GM19467 (cell line): ENCODE measurements around the gene DZIP1.

Experiments used
- ATAC-seq: cut with Tn5 transposase; IDR thresholded peaks from one replicate; pipeline ENCODE4 v1.9.1; 2021; ENCODE audit warnings: mild to moderate bottlenecking, moderate library complexity; ENCODE audit not compliant: unreplicated experiment

DZIP1 gene

GRCh38 chr13:95643571-95643935 is 953 bp downstream of the DZIP1 start:
- no peak for ATAC-seq

GRCh38 chr13:95642999-95643398 is 1.5 kb downstream of the DZIP1 start:
- ATAC-seq, result no peak

GRCh38 chr13:95642028-95642621 is 2.4 kb downstream of the DZIP1 start:
- ATAC-seq, result no peak

DNA sequence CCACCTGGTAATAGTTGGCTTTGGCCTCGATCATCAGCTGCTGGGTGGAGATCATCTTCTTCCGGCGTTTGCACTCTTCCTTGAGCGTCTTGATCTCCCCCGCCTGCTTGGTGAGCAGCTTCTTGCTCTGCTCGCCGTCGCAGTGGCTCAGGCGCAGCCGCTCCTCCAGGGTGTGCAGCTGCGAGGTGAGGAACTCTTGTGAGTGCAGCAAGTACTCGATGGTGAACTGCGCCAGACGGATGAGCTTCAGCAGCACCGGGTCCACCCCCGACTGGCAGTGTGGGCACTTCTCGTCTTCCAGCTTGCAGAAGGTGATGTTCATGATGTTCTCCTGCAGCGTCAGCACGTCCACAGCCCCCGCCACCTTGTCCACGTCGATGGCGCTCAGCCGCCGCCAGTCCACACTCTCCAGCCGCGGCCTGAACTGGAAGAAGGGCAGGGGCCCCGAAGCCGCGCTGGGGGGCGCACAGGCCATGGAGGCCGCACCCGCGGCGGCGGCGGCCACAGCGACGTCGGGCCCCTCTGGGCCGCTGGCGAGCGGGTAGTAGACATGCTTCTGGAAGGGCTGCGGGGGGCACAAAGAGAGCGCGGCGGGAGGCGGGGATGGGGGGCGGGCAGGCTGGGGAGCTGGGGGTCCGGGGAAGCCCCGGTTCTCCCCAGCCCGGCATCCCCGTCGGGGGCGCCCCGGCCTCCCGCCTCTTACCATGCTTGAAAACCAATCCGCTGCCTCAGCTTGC is 3.0 kb downstream of the DZIP1 start:
- no peak for ATAC-seq

- no peak for ATAC-seq
Observed at GRCh38 chr13:95636853-95637252, 7.7 kb downstream of the DZIP1 start.

- ATAC-seq, result no peak
Observed at GRCh38 chr13:95630593-95630992, 13.9 kb downstream of the DZIP1 start.

DNA sequence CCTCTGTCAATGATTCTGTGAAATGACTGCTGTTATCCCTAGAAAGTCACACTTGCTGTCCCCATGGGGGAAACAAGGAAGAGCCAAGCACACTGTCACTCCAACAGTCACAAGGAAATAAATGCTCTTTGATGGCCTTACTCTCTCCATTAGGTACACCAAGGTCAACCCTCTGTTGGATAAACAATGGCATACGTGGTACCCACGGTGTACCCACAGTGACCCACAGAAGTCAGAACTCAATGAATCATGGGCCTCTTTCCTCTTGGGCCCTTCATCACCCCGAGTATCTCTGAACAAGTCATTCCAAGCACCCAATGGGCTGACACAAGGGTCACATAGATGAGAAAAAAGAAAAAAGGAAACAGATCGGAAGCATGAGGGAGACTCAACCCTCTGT is 15.4 kb downstream of the DZIP1 start:
- ATAC-seq, result no peak

- no peak for ATAC-seq
Observed at GRCh38 chr13:95628488-95628887, 16.0 kb downstream of the DZIP1 start.

DNA sequence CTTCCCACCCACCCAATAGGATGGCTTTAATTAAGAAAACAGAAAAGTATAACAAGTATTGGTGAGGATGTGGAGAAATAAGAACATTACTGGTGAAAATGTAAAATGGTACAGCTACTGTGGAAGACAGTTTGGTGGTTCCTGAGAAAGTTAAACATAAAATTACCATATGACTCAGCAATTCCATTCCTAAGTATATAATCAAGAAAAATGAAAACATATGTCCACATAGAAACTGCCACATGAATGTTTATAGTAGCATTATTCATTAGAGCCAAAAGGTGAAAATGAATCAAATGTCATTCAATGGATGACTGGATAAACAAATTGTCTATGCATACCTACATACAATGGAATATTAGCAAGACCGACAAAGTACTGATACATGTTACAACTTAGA is 16.9 kb downstream of the DZIP1 start:
- no peak for ATAC-seq

DNA sequence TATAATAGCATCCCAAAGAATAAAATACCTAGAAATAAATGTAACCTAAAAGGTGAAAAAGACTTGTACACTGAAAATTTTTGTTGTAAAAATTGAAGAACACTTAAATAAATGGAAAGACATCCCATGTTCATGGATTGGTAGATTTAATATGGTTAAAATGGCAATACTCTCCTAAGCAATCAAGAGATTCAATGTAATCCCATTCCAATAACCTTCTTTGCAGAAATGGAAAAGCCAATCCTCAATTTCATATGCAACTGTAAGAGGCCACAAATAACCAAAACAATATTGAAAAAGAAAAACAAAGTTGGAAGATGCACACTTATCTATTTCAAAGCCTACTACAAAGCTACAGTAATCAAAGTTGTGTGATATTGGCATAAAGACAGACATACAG is 17.7 kb downstream of the DZIP1 start:
- ATAC-seq, result no peak

- ATAC-seq, result no peak
Observed at GRCh38 chr13:95624020-95624419, 20.5 kb downstream of the DZIP1 start.

DNA sequence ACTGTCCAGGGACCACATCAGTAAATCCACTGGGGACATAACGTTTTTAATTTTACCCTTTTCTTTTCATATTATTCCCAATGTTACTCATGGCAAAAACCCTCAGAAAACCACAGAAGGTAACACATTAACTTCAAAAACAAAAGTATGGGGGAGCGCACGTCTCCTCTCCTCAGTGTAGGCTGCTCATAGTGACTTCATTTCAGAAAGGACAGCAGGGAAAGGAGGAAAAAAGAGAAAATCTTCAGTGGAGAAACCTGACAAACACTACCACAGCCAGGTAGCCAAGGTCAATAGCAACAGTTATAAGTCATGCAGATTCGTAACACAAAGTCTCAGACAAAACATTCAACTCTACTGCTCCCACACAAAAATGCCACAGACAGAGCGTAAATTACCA is 21.4 kb downstream of the DZIP1 start:
- no peak for ATAC-seq

DNA sequence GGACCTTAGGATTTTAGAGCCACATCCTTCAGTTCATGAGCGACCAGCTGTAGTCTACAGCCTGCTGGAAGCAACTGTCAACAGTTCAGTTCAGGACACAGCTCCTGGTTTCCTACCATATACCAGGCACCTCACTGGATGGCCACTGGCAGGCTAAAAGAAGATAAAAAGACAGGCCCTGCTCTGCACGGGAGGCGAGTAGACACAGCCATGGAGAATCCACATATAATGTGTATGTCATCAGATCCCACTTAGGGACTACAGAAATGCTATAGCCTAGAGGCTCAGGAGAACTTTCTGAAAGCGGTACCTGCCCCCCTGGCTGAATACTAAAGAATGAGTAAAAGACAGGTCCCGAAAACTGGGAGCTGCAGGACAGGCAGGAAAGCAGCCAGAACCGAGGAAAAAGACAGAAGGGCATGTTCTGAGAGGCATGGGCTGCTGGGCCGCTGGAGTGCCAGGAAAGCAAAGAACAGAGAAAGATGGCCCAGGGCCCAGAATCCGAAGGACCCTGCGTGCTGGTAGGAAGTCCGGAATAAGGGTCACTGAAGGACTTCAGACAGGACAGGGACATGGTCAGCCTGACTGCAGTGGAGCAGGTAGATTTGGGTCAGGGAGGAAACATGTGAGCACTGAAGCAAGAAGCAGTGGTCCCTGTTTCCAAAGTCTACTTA is 23.5 kb downstream of the DZIP1 start:
- no peak for ATAC-seq

- ATAC-seq, result no peak
Observed at GRCh38 chr13:95620030-95620824, 24.3 kb downstream of the DZIP1 start.

- ATAC-seq, result no peak
Observed at GRCh38 chr13:95615539-95615938, 29.0 kb downstream of the DZIP1 start.

DNA sequence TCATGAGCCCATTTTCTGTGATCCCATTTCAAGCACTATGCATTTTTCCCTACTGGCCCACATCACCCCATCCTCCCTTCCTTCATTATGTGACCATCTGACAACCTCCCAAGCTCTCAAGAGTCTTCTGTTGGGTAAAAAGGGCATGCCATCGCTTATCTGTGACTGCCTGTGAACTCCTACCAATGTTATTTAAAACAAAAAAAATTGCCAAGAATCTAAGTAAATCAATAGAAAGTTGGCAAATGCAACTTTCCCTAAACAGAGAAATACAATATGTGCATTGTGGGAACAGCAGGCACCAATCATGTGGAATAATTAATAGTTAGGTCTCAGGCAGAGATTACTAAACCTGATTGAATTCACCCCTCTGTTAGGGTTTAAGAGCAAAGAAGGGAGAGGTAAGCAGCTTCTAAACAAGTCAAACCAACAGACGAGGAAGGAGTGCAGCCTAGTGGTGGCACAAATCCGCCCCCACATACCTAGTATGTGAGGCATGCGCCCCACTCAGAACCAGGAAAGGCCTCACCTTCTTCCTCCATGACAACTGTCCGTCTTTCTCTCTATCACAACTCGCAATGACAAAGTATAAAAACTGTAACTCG is 29.8 kb downstream of the DZIP1 start:
- no peak for ATAC-seq

DNA sequence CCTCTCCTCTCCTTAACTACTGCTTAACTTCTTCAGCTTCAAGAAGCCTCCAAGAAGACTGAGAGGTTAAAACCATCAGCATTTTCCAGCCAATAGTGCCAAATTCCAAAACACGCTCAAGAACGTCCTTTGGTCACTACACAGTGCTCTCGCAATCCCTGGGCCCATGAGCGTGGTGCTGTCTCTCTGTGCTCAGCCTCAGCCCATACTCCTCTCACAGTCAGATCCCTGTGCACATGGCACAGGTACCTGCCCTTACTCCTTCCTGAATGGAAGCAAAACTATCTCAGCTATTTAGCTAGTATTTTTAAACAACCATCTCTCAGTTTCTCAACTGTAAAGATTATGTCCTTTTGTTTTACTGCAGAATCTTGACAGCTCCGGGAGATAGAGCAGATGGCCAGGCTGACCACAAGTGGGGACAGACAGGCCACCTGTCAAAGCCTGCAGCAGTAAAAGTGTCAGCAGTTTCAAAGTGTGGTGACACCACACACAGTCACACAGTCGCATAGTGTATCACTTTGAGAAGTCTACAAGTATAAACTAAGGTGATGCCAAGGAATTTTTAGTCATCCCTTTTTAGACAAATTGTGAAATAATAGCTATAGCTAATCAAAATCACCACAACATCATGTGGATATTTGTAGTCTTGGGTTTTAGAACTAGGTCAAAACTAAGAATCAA is 35.7 kb downstream of the DZIP1 start:
- ATAC-seq, result no peak

- no peak for ATAC-seq
Observed at GRCh38 chr13:95607366-95607765, 37.1 kb downstream of the DZIP1 start.

GRCh38 chr13:95605448-95606125 is 38.9 kb downstream of the DZIP1 start:
- no peak for ATAC-seq

GRCh38 chr13:95604556-95604915 is 40.0 kb downstream of the DZIP1 start:
- no peak for ATAC-seq
